ENCODE data around the gene GALNT14. TPM values are rescaled to one million over a fixed set of nuclear protein-coding genes. Genes with fewer than 3 reads are reported as not detected.

Gene GALNT14
- total and polyA plus RNA-seq, 9 of the 15 experiments (the other 6 are each of a cell fraction or from before 2014, with no cell fraction given) = 0.11 TPM; not detected in 8

- H3K9me1 ChIP-seq (ENCODE audit: control insufficient read depth, insufficient read depth, low read length) = no peaks in the 10 kb centered on the region
- H3K36me3 ChIP-seq (ENCODE audit: control insufficient read depth, insufficient read depth, low read length) = no peaks in the 10 kb centered on the region
- no peaks in the 10 kb centered on the region for H3K79me2 ChIP-seq (ENCODE audit: control insufficient read depth, insufficient read depth, low read length)
- peaks cover 2 to 18% of the 10 kb centered on the region in 2 experiments; a peak in 3 of 5 replicates for H3K27me3 ChIP-seq (ENCODE audit: control insufficient read depth in 2 of 2, insufficient read depth in 2 of 2, low read length in 2 of 2)
- ChIA-PET POLR2A (no interaction called here), CTCF (ENCODE audit: low intra/inter-chr PET ratio) (no interaction called here)
- no peaks in the 10 kb centered on the region for H3K9me3 ChIP-seq (replicated peaks; ENCODE audit: control insufficient read depth, insufficient read depth, low read depth, low read length)
- no peak for FAIRE-seq
- DNase-seq (ENCODE audit: extremely low read depth in 1 of 4, low spot score in 3 of 4) = no peak
- H4K20me1 ChIP-seq (replicated peaks; ENCODE audit: control insufficient read depth, insufficient read depth, low read length) = no peaks in the 10 kb centered on the region
- in situ Hi-C loops (cut with MboI) = no loop called here
- H3K9ac ChIP-seq (ENCODE audit: insufficient read depth in 1 of 2, low read depth in 2 of 2, low read length in 2 of 2) = no peak overlapping the region
- H3K4me1 ChIP-seq (replicated peaks in 1 of 2; ENCODE audit: control insufficient read depth in 2 of 2, insufficient read depth in 2 of 2, low read length in 2 of 2) = no peaks in the 10 kb centered on the region
- H3K27ac ChIP-seq (ENCODE audit: extremely low read depth, low read depth, low read length) = no peak overlapping the region
- no TSS peak for BruUV-seq (replicated peaks)
- TF ChIP-seq MXI1 (IDR thresholded peaks at IDR 0.05; ENCODE audit: low read depth, low read length) (no peak), CTCF (IDR thresholded peaks at IDR 0.05 in 2 of 3, conservative IDR thresholded peaks at IDR 0.05 in 1 of 3; ENCODE audit: insufficient read depth in 2 of 3, low read depth in 1 of 3, low read length in 3 of 3) (no peak), PRDM10 (IDR thresholded peaks at IDR 0.05; ENCODE audit: partially characterized antibody) (peak; percentile 12), BRF2 (IDR thresholded peaks at IDR 0.05; ENCODE audit: borderline replicate concordance, insufficient read depth, insufficient read length) (no peak), ZNF644 (tag; IDR thresholded peaks at IDR 0.05; ENCODE audit: low read depth) (no peak), POLR3G (IDR thresholded peaks at IDR 0.05; ENCODE audit: extremely low read depth, insufficient read length, insufficient replicate concordance) (no peak), FOSL1 (tag; conservative IDR thresholded peaks at IDR 0.05) (no peak), MTA3 (IDR thresholded peaks at IDR 0.05; ENCODE audit: borderline replicate concordance) (no peak)
- no peak for ATAC-seq
- 0% methylated on average over 4 of the region's 4 CpGs for WGBS (ENCODE audit: insufficient coverage, low coverage, missing lambda C conversion rate)
- no peak overlapping the region for H3K4me2 ChIP-seq (ENCODE audit: insufficient read depth, low read length)
- no peak overlapping the region for H3K4me3 ChIP-seq
- intact Hi-C loops (cut with micrococcal nuclease) = no loop called here
- no peak overlapping the region for H2AFZ ChIP-seq (ENCODE audit: low read depth, low read length)
These were observed 135.6 kb downstream of the GALNT14 start for GRCh38 chr2:31002537-31003150.
